ENCODE results near the gene NLGN1.

Gene NLGN1

GRCh38 chr3:173660645-173661299 lies 263.2 kb downstream of the NLGN1 start:
- no peak overlapping the region for H3K4me3 ChIP-seq (ENCODE audit: low read depth, low read length)
- no peak for DNase-seq (ENCODE audit: low read depth)
- no peak for TF ChIP-seq CTCF (IDR thresholded peaks at IDR 0.05; ENCODE audit: control insufficient read depth, extremely low read depth, insufficient read depth)

GRCh38 chr3:173663696-173664111 lies 266.2 kb downstream of the NLGN1 start:
- no peak overlapping the region for H3K4me3 ChIP-seq (ENCODE audit: low read depth, low read length)
- no peak for DNase-seq (ENCODE audit: low read depth)
- TF ChIP-seq CTCF (IDR thresholded peaks at IDR 0.05; ENCODE audit: control insufficient read depth, extremely low read depth, insufficient read depth): no peak

GRCh38 chr3:173676094-173676493 lies 278.6 kb downstream of the NLGN1 start:
- TF ChIP-seq CTCF (IDR thresholded peaks at IDR 0.05; ENCODE audit: control insufficient read depth, extremely low read depth, insufficient read depth): no peak
- no peak for DNase-seq (ENCODE audit: low read depth)
- H3K4me3 ChIP-seq (ENCODE audit: low read depth, low read length): no peak overlapping the region

GRCh38 chr3:173681188-173681678 lies 283.7 kb downstream of the NLGN1 start:
- TF ChIP-seq CTCF (IDR thresholded peaks at IDR 0.05; ENCODE audit: control insufficient read depth, extremely low read depth, insufficient read depth): no peak
- no peak overlapping the region for H3K4me3 ChIP-seq (ENCODE audit: low read depth, low read length)
- no peak for DNase-seq (ENCODE audit: low read depth)

- no peak for DNase-seq (ENCODE audit: low read depth)
- no peak for TF ChIP-seq CTCF (IDR thresholded peaks at IDR 0.05; ENCODE audit: control insufficient read depth, extremely low read depth, insufficient read depth)
- no peak overlapping the region for H3K4me3 ChIP-seq (ENCODE audit: low read depth, low read length)
Observed at GRCh38 chr3:173685456-173685855, 287.9 kb downstream of the NLGN1 start.

- no peak overlapping the region for H3K4me3 ChIP-seq (ENCODE audit: low read depth, low read length)
- DNase-seq (ENCODE audit: low read depth): no peak
- TF ChIP-seq CTCF (IDR thresholded peaks at IDR 0.05; ENCODE audit: control insufficient read depth, extremely low read depth, insufficient read depth): no peak
Observed at GRCh38 chr3:173688216-173688842, 290.8 kb downstream of the NLGN1 start.
